Thyroid gland (tissue), 4 donors: ENCODE results near the gene GNG12. TPM values are rescaled to one million over a fixed set of nuclear protein-coding genes. Genes with fewer than 3 reads are reported as not detected.

Experiments
- DNase-seq, 2 donors: peaks; one replicate each; pipeline ENCODE4 v3.0.0-alpha.2; 2019
- H3K27ac ChIP-seq, 3 donors: fragments of 200-600 bp; sonication (generic); 1 replicate in 2 of 3; 2 replicates in 1 of 3; pipeline ENCODE4 v1.5.1; 2016 to 2019; ENCODE audit warnings: mild to moderate bottlenecking in 1 of 3, moderate library complexity in 1 of 3
- H3K27me3 ChIP-seq: fragments of 200-600 bp; sonication (generic); one replicate; pipeline ENCODE4 v1.5.1; 2019
- H3K36me3 ChIP-seq, 2 donors: fragments of 200-600 bp; sonication (generic); one replicate each; pipeline ENCODE4 v1.5.1; 2016 to 2019
- H3K4me1 ChIP-seq, 2 donors: fragments of 200-600 bp; sonication (generic); one replicate each; pipeline ENCODE4 v1.5.1; 2017 to 2019
- H3K4me3 ChIP-seq, 3 donors: fragments of 200-600 bp; sonication (generic); replicated peaks in 1 of 3; 1 replicate in 2 of 3; 2 replicates in 1 of 3; pipeline ENCODE4 v1.5.1; 2016; ENCODE audit warnings: mild to moderate bottlenecking in 1 of 3
- H3K9me3 ChIP-seq: fragments of 200-600 bp; sonication (generic); one replicate; pipeline ENCODE4 v1.5.1; 2017
- POLR2A ChIP-seq, 2 donors: fragments of 450-650 bp; IDR thresholded peaks; one replicate each; pipeline ENCODE4 v1.6.1; 2017; ENCODE audit warnings: antibody characterized with exemption in 2 of 2, mild to moderate bottlenecking in 2 of 2, moderate library complexity in 1 of 2
- WGBS, 2 donors: methylation state at CpG; one replicate each; pipeline ENCODE4 v1.1.5; 2017; 5-methylcytosine and 5-hydroxymethylcytosine counted together
- intact Hi-C: fragments of 100-400 bp; cut with DNase I; formaldehyde crosslinking; loops from one replicate; pipeline ENCODE4 v1.15.1; 2023
- total RNA-seq, 4 donors: library from RNA; depleted of rRNA; stranded (reverse); fragments of >200 nt; gene quantifications; one replicate each; pipeline ENCODE4 v1.2.3, GENCODE V29; 2016
- TF ChIP-seq, protein P1 (sequence below), 6 experiments: fragments of 200-600 bp in 3 of 6; fragments of 450-650 bp in 3 of 6; sonication (generic) in 3 of 6; IDR thresholded peaks; one replicate each; pipeline ENCODE4 v1.5.1; 2016 to 2019; ENCODE audit warnings: antibody characterized with exemption in 6 of 6, mild to moderate bottlenecking in 2 of 6, inconsistent platforms in 1 of 6, moderate library complexity in 1 of 6

Gene GNG12
- total RNA-seq, 4 donors from 2014 or later = 100 to 155 (median 127) TPM

DNA sequence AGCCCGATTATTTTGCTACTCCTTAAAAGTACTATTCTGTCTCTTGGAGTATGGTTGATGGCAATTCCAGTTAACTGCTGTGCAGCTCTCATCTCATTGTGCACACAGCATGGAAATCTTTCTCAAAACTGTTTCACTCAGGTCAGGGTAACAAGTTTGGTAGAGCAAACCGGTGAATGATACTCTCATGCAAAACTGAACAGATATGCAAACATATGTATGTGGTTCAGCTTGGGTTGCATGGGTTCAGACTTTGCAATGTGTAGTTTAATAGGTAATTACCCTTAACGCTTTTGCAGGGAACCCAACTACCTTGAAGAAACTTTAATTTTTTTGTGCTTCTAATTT is 146.1 kb downstream of the GNG12 start:
- no peak for TF ChIP-seq POLR2A (IDR thresholded peaks at IDR 0.05)
- TF ChIP-seq, protein P1, sequence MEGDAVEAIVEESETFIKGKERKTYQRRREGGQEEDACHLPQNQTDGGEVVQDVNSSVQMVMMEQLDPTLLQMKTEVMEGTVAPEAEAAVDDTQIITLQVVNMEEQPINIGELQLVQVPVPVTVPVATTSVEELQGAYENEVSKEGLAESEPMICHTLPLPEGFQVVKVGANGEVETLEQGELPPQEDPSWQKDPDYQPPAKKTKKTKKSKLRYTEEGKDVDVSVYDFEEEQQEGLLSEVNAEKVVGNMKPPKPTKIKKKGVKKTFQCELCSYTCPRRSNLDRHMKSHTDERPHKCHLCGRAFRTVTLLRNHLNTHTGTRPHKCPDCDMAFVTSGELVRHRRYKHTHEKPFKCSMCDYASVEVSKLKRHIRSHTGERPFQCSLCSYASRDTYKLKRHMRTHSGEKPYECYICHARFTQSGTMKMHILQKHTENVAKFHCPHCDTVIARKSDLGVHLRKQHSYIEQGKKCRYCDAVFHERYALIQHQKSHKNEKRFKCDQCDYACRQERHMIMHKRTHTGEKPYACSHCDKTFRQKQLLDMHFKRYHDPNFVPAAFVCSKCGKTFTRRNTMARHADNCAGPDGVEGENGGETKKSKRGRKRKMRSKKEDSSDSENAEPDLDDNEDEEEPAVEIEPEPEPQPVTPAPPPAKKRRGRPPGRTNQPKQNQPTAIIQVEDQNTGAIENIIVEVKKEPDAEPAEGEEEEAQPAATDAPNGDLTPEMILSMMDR (IDR thresholded peaks at IDR 0.05) = no peak
- no peaks in the 10 kb centered on the region for H3K27me3 ChIP-seq
- peak overlapping the region in 2 of 3 donors; percentile 1 to 94 for H3K4me3 ChIP-seq
- H3K9me3 ChIP-seq = no peaks in the 10 kb centered on the region
- peak overlapping the region; percentile 96 to 99 (median 98) for H3K27ac ChIP-seq
- 49 to 54% methylated on average over 3 of the region's 3 CpGs for WGBS, 2 donors
- no peak for DNase-seq
- H3K36me3 ChIP-seq = peaks cover 7 to 14% of the 10 kb centered on the region in 2 donors
- peaks cover 15 to 27% of the 10 kb centered on the region in 2 donors for H3K4me1 ChIP-seq
- intact Hi-C loops = loop anchor here (10.0 kb wide), 2 partner anchors 68 to 122 kb away; no protein-coding TSS in a partner anchor

DNA sequence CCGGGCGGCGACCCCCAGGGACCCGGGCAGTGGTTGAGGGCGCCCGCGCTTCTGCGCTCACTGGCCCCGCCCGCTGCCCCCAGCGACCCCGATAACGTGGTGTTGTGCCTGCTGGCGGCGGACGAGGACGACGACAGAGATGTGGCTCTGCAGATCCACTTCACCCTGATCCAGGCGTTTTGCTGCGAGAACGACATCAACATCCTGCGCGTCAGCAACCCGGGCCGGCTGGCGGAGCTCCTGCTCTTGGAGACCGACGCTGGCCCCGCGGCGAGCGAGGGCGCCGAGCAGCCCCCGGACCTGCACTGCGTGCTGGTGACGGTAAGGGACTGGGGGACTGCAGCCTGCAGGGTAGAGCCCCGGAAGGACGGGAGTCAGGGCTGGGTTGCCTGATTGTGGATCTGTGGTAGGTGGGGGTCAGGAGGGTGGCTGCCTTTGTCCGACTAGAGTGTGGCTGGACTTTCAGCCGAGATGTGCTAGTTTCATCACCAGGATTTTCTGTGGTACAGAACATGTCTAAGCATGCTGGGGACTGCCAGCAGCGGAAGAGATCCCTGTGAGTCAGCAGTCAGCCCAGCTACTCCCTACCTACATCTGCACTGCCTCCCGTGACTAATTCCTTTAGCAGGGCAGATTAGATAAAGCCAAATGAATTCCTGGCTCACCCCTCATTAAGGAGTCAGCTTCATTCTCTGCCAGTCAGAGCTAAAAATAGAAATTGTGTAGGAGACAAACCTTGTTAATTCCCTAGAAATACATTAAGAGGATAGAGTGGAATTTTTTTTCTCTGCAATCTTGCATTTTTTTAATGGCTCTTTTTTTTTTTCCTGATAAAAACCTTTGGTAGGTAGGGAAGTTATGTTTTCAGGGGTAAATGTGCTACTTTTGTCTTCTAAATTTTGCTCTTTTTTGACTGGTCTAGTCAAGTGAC is 146.7 kb downstream of the GNG12 start:
- WGBS, 2 donors = 1 to 4% methylated on average over 5 to 21 of the region's 43 CpGs
- no peaks in the 10 kb centered on the region for H3K27me3 ChIP-seq
- H3K9me3 ChIP-seq = no peaks in the 10 kb centered on the region
- intact Hi-C loops = loop anchor here (10.0 kb wide), 2 partner anchors 68 to 122 kb away; no protein-coding TSS in a partner anchor
- peak in 1 of 2 donors; percentile 60 for TF ChIP-seq POLR2A (IDR thresholded peaks at IDR 0.05)
- TF ChIP-seq, protein P1 (IDR thresholded peaks at IDR 0.05) = no peak
- peaks cover 15 to 27% of the 10 kb centered on the region in 2 donors for H3K4me1 ChIP-seq
- H3K27ac ChIP-seq = peak overlapping the region; percentile 96 to 99 (median 98)
- DNase-seq = peak; percentile 69 to 77
- H3K4me3 ChIP-seq = peak overlapping the region; percentile 9 to 95 (median 94)
- peaks cover 7 to 14% of the 10 kb centered on the region in 2 donors for H3K36me3 ChIP-seq

DNA sequence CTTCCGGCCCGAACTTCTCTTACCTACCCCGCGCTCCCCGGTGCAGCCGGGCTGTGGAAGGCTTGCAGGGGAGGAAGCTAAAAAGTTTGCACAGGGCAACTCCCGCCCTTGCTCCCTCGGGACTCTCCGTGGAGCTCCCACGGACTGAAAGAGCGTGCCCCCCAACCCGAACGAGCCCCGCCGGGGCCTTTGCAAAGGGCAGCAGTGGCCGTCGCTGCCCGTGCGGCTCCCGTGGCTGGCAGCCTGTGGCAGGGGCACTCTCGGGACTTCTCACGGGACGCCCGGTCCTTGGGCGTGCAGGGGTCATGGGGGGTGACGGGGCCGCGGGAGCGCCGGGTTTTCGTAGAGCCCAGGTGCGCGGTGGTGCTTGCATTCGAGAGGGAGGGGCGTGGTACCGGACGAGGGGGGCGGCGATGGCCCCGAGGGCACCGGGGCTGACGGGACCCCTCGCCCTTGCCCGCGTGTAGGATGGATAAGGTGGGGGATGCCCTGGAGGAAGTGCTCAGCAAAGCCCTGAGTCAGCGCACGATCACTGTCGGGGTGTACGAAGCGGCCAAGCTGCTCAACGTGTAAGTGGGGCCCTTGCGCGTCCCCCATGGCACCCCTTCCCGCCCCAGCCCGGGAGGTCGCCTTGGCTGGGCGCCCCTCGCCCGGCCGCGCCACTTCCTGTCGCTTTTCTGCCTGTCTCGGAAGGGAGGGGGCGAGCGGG is 147.6 kb downstream of the GNG12 start:
- intact Hi-C loops = loop anchor here (10.0 kb wide), 2 partner anchors 69 to 121 kb away; no protein-coding TSS in a partner anchor
- Histone ChIP-seq H3K27me3 (no peaks in the 10 kb centered on the region), H3K9me3 (no peaks in the 10 kb centered on the region), H3K27ac (peak overlapping the region; percentile 96 to 99 (median 98)), H3K4me1 (peaks cover 15 to 27% of the 10 kb centered on the region in 2 donors), H3K4me3 (peak overlapping the region; percentile 9 to 95 (median 94)), H3K36me3 (peaks cover 7 to 14% of the 10 kb centered on the region in 2 donors)
- TF ChIP-seq, protein P1 (IDR thresholded peaks at IDR 0.05) = no peak
- TF ChIP-seq POLR2A (IDR thresholded peaks at IDR 0.05) = no peak
- DNase-seq = peak; percentile 61 to 66
- WGBS, 2 donors = 0% methylated on average over 29 of the region's 65 CpGs; no CpG with 5 or more reads in 1 of the 2 donors

DNA sequence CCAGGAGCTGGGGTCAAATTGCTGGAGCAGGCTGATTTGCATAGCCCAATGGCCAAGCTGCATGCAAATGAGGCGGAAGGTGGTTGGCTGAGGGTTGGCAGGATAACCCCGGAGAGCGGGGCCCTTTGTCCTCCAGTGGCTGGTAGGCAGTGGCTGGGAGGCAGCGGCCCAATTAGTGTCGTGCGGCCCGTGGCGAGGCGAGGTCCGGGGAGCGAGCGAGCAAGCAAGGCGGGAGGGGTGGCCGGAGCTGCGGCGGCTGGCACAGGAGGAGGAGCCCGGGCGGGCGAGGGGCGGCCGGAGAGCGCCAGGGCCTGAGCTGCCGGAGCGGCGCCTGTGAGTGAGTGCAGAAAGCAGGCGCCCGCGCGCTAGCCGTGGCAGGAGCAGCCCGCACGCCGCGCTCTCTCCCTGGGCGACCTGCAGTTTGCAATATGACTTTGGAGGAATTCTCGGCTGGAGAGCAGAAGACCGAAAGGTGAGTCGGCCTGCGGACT is 148.2 kb downstream of the GNG12 start, which contains the start of gene GADD45A:
Gene GADD45A, plus strand, starts transcription at position 135 of the 491 bp plus-strand sequence. Its CDS starts 294 bp downstream, at position 429.
- peak within 1 kb of the TSS; percentile 96 to 99 (median 98) for H3K27ac ChIP-seq
- WGBS, 2 donors = 0 to 2% methylated on average over 5 to 10 of the region's 39 CpGs
- no peaks in the 10 kb centered on the region for H3K9me3 ChIP-seq

More for the DNA sequence above, 148.2 kb downstream of the GNG12 start, which contains the start of gene GADD45A:
- Histone ChIP-seq H3K27me3 (no peaks in the 10 kb centered on the region), H3K4me1 (peaks cover 15 to 27% of the 10 kb centered on the region in 2 donors), H3K4me3 (peak within 1 kb of the TSS; percentile 9 to 95 (median 94)), H3K36me3 (peaks cover 7 to 14% of the 10 kb centered on the region in 2 donors)
- intact Hi-C loops = loop anchor here (10.0 kb wide), 2 partner anchors 70 to 120 kb away; no protein-coding TSS in a partner anchor
- peak; percentile 99 for DNase-seq
- TF ChIP-seq, protein P1 (IDR thresholded peaks at IDR 0.05) = peak in 1 of 6 experiments; percentile 19
- TF ChIP-seq POLR2A (IDR thresholded peaks at IDR 0.05) = peak; percentile 99 to 100
